HepG2 (cell line): Measurements from ENCODE around the gene RNF114. TPM values are rescaled to one million over a fixed set of nuclear protein-coding genes. Genes with fewer than 3 reads are reported as not detected.

ENCODE experiments used
- AGO1 ChIP-seq: fragments of 200-400 bp; formaldehyde crosslinking; IDR thresholded peaks from 2 replicates; pipeline ENCODE4 v1.6.1; 2017; ENCODE audit warnings: mild to moderate bottlenecking, low read depth, low read length, moderate library complexity; ENCODE audit not compliant: poor library complexity, severe bottlenecking
- AHR ChIP-seq: IDR thresholded peaks from 2 replicates; pipeline ENCODE4 v1.6.1; 2018; ENCODE audit warnings: missing genetic modification reagents, missing compliant biosample characterization
- ELF3 ChIP-seq: IDR thresholded peaks from 2 replicates; pipeline ENCODE4 v1.6.1; 2016; ENCODE audit warnings: missing genetic modification reagents, missing compliant biosample characterization
- JUNB ChIP-seq: sonication (generic); formaldehyde crosslinking; IDR thresholded peaks from 2 replicates; pipeline ENCODE4 v1.8.0; 2022; ENCODE audit warnings: missing genetic modification reagents, mild to moderate bottlenecking, borderline replicate concordance
- KMT2B ChIP-seq: IDR thresholded peaks from 2 replicates; pipeline ENCODE4 v1.6.1; 2016; ENCODE audit warnings: missing genetic modification reagents, missing compliant biosample characterization
- MIXL1 ChIP-seq: IDR thresholded peaks from 2 replicates; pipeline ENCODE4 v1.6.1; 2016
- NAIF1 ChIP-seq: sonication (generic); formaldehyde crosslinking; IDR thresholded peaks from 2 replicates; pipeline ENCODE4 v1.5.0; 2020; ENCODE audit warnings: mild to moderate bottlenecking, missing genetic modification reagents, borderline replicate concordance
- NFIC ChIP-seq: IDR thresholded peaks from 2 replicates; pipeline ENCODE4 v1.6.1; 2012; ENCODE audit warnings: mild to moderate bottlenecking, low read length, inconsistent platforms
- PHF5A ChIP-seq: IDR thresholded peaks from one replicate; pipeline ENCODE4 v1.6.1; 2018; ENCODE audit warnings: low read depth, missing genetic modification reagents; ENCODE audit not compliant: unreplicated experiment
- RCOR2 ChIP-seq: IDR thresholded peaks from 2 replicates; pipeline ENCODE4 v1.6.1; 2016; ENCODE audit warnings: missing biosample characterization, missing genetic modification reagents
- RNF2 ChIP-seq: fragments of 450-650 bp; conservative IDR thresholded peaks from 2 replicates; pipeline ENCODE4 v1.6.1; 2016; ENCODE audit warnings: low read depth
- SALL2 ChIP-seq: sonication (generic); formaldehyde crosslinking; IDR thresholded peaks from 2 replicates; pipeline ENCODE4 v1.8.1; 2023; ENCODE audit warnings: mild to moderate bottlenecking, missing genetic modification reagents, inconsistent platforms
- SNAPC2 ChIP-seq: sonication (generic); formaldehyde crosslinking; IDR thresholded peaks from 2 replicates; pipeline ENCODE4 v1.8.1; 2022; ENCODE audit warnings: mild to moderate bottlenecking, missing genetic modification reagents
- SOX13 ChIP-seq, 3 experiments: fragments of 450-650 bp in 1 of 3; sonication (generic) in 1 of 3; formaldehyde crosslinking in 1 of 3; IDR thresholded peaks in 2 of 3; conservative IDR thresholded peaks in 1 of 3; 2 replicates each; pipeline versions ENCODE4 v1.5.0 to v1.6.1; 2016 to 2020; ENCODE audit warnings: antibody characterized with exemption in 1 of 3, mild to moderate bottlenecking in 1 of 3, missing compliant biosample characterization in 1 of 3, missing genetic modification reagents in 1 of 3, moderate library complexity in 1 of 3
- TBP ChIP-seq: sonication (generic); formaldehyde crosslinking; IDR thresholded peaks from 2 replicates; pipeline ENCODE4 v1.5.0; 2020; ENCODE audit warnings: missing genetic modification reagents
- ZFP36L1 ChIP-seq: sonication (generic); formaldehyde crosslinking; IDR thresholded peaks from 2 replicates; pipeline ENCODE4 v1.8.0; 2022; ENCODE audit warnings: mild to moderate bottlenecking, missing genetic modification reagents, moderate library complexity
- ZFP36L2 ChIP-seq: sonication (generic); formaldehyde crosslinking; IDR thresholded peaks from 2 replicates; pipeline ENCODE4 v1.4.0; 2020; ENCODE audit warnings: missing genetic modification reagents
- ZNF317 ChIP-seq: sonication (generic); formaldehyde crosslinking; IDR thresholded peaks from 2 replicates; pipeline ENCODE4 v1.5.0; 2020; ENCODE audit warnings: mild to moderate bottlenecking, missing genetic modification reagents
- ZNF557 ChIP-seq: sonication (generic); formaldehyde crosslinking; IDR thresholded peaks from 2 replicates; pipeline ENCODE4 v1.4.0; 2020; ENCODE audit warnings: missing genetic modification reagents
- ZNF614 ChIP-seq: IDR thresholded peaks from 2 replicates; pipeline ENCODE4 v1.6.1; 2018; ENCODE audit warnings: missing biosample characterization, missing genetic modification reagents, inconsistent platforms, borderline replicate concordance
- ZNF747 ChIP-seq: sonication (generic); formaldehyde crosslinking; IDR thresholded peaks from 2 replicates; pipeline ENCODE4 v1.8.1; 2023; ENCODE audit warnings: missing genetic modification reagents, mild to moderate bottlenecking, borderline replicate concordance
- polyA plus RNA-seq, 8 experiments: library from polyadenylated mRNA; depleted of rRNA in 3 of 8; stranded (reverse) in 7 of 8; unstranded in 1 of 8; fragments of >200 nt; fragmentation: Illumina TruSeq in 4 of 8; extraction: Trizol in 4 of 8; gene quantifications; 2 replicates each; pipeline versions ENCODE4 v1.2.1 to v1.2.3, GENCODE V29; 2011 to 2016; ENCODE audit warnings: low read depth in 4 of 8, missing spikeins in 1 of 8, mixed read lengths in 1 of 8; ENCODE audit not compliant: insufficient read depth in 1 of 8
- total RNA-seq, 5 experiments: library from RNA; depleted of rRNA; stranded (reverse); fragments of >200 nt; fragmentation: Illumina TruSeq; extraction: Trizol; gene quantifications; 2 replicates each; pipeline ENCODE4 v1.2.3, GENCODE V29; 2016; ENCODE audit warnings: low read depth in 1 of 5
- TF ChIP-seq, protein P1 (sequence below): sonication (generic); formaldehyde crosslinking; IDR thresholded peaks from 2 replicates; pipeline ENCODE4 v1.5.0; 2020; ENCODE audit warnings: missing genetic modification reagents
- TF ChIP-seq, protein P2 (sequence below): sonication (generic); formaldehyde crosslinking; IDR thresholded peaks from 2 replicates; pipeline ENCODE4 v1.4.0; 2020; ENCODE audit warnings: missing genetic modification reagents
- TF ChIP-seq, protein P3 (sequence below): sonication (generic); formaldehyde crosslinking; IDR thresholded peaks from 2 replicates; pipeline ENCODE4 v1.5.1; 2020; ENCODE audit warnings: missing genetic modification reagents, mild to moderate bottlenecking, borderline replicate concordance

Gene RNF114
- total and polyA plus RNA-seq, 2 of the 13 experiments (the other 11 are each of a cell fraction or from before 2014, with no cell fraction given), result 119 to 126 TPM

DNA sequence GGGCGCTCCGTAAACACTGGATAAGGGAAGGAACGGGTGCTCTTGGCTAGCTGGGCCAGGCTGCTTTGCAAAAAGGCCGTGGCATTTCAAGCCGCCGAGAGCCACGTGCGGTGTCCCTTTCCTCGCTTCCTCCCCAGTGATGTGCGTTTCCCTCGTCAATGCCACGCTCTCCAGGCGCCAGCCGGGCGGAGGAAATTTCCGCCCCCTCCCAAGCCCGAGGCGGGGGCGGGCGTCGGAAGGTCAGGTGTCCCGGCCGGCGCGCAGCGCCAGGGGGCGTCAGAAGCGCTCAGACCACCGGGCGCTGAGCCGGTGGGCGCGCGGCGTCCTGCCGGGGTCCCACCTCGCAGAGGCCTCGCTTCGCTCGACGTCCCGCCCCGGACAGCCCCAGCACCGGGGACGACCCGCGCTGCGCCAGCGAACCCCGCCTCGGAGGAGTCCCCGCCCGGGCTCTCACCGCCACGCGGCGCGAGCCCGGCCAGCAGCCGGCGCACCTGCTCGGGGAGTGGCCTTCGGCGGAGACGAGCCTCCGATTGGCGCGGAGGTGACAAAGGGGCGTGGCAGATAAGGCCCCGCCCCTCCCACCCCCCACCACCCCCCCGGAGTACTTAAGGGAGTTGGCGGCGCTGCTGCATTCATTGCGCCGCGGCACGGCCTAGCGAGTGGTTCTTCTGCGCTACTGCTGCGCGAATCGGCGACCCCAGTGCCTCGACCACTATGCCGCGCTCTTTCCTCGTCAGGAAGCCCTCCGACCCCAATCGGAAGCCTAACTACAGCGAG is 46.3 kb downstream of the RNF114 start, which contains the start of gene SNAI1 (continued):
- TF ChIP-seq, protein P1, sequence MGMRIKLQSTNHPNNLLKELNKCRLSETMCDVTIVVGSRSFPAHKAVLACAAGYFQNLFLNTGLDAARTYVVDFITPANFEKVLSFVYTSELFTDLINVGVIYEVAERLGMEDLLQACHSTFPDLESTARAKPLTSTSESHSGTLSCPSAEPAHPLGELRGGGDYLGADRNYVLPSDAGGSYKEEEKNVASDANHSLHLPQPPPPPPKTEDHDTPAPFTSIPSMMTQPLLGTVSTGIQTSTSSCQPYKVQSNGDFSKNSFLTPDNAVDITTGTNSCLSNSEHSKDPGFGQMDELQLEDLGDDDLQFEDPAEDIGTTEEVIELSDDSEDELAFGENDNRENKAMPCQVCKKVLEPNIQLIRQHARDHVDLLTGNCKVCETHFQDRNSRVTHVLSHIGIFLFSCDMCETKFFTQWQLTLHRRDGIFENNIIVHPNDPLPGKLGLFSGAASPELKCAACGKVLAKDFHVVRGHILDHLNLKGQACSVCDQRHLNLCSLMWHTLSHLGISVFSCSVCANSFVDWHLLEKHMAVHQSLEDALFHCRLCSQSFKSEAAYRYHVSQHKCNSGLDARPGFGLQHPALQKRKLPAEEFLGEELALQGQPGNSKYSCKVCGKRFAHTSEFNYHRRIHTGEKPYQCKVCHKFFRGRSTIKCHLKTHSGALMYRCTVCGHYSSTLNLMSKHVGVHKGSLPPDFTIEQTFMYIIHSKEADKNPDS (CRISPR knock-in tag), result peak; percentile 9; the same call in 1 of the 2 replicates
- peak; percentile 100 for TF ChIP-seq RNF2
- no peak; the same call in 1 of the 2 replicates for TF ChIP-seq ZNF747 (CRISPR knock-in tag)
- TF ChIP-seq ELF3 (CRISPR knock-in tag), result peak; percentile 84
- peak; percentile 92 for TF ChIP-seq AHR
- peak; percentile 99 for TF ChIP-seq ZNF557 (CRISPR knock-in tag)
- TF ChIP-seq SOX13 (IDR thresholded peaks at IDR 0.05), result peak; percentile 45; the same call in 1 of the 2 replicates
- peak in 1 of 2 experiments; percentile 43; a peak in 1 of 4 replicates for TF ChIP-seq SOX13 (CRISPR knock-in tag; conservative IDR thresholded peaks at IDR 0.05 in 1 of 2, IDR thresholded peaks at IDR 0.05 in 1 of 2)
- no peak; the same call in 1 of the 2 replicates for TF ChIP-seq ZFP36L2
- TF ChIP-seq, protein P2, sequence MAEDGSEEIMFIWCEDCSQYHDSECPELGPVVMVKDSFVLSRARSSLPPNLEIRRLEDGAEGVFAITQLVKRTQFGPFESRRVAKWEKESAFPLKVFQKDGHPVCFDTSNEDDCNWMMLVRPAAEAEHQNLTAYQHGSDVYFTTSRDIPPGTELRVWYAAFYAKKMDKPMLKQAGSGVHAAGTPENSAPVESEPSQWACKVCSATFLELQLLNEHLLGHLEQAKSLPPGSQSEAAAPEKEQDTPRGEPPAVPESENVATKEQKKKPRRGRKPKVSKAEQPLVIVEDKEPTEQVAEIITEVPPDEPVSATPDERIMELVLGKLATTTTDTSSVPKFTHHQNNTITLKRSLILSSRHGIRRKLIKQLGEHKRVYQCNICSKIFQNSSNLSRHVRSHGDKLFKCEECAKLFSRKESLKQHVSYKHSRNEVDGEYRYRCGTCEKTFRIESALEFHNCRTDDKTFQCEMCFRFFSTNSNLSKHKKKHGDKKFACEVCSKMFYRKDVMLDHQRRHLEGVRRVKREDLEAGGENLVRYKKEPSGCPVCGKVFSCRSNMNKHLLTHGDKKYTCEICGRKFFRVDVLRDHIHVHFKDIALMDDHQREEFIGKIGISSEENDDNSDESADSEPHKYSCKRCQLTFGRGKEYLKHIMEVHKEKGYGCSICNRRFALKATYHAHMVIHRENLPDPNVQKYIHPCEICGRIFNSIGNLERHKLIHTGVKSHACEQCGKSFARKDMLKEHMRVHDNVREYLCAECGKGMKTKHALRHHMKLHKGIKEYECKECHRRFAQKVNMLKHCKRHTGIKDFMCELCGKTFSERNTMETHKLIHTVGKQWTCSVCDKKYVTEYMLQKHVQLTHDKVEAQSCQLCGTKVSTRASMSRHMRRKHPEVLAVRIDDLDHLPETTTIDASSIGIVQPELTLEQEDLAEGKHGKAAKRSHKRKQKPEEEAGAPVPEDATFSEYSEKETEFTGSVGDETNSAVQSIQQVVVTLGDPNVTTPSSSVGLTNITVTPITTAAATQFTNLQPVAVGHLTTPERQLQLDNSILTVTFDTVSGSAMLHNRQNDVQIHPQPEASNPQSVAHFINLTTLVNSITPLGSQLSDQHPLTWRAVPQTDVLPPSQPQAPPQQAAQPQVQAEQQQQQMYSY (CRISPR knock-in tag), result peak; percentile 94
- peak; percentile 65; the same call in 1 of the 2 replicates for TF ChIP-seq JUNB (CRISPR knock-in tag)
- TF ChIP-seq ZFP36L1, result peak; percentile 91
- no peak for TF ChIP-seq NFIC
- TF ChIP-seq ZNF614 (CRISPR knock-in tag), result peak; percentile 34; the same call in 1 of the 2 replicates
- no peak for TF ChIP-seq AGO1
- no peak for TF ChIP-seq PHF5A (CRISPR knock-in tag)
- peak; percentile 95; the same call in 1 of the 2 replicates for TF ChIP-seq TBP
- TF ChIP-seq, protein P3, sequence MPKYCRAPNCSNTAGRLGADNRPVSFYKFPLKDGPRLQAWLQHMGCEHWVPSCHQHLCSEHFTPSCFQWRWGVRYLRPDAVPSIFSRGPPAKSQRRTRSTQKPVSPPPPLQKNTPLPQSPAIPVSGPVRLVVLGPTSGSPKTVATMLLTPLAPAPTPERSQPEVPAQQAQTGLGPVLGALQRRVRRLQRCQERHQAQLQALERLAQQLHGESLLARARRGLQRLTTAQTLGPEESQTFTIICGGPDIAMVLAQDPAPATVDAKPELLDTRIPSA (CRISPR knock-in tag), result no peak; the same call in 1 of the 2 replicates
- TF ChIP-seq RCOR2 (CRISPR knock-in tag), result peak; percentile 38; the same call in 1 of the 2 replicates
- TF ChIP-seq NAIF1 (CRISPR knock-in tag), result peak; percentile 89
- no peak; the same call in 1 of the 2 replicates for TF ChIP-seq SNAPC2 (CRISPR knock-in tag)
- TF ChIP-seq KMT2B, result peak; percentile 83
- TF ChIP-seq MIXL1, result peak; percentile 52; the same call in 1 of the 2 replicates
- peak; percentile 37; the same call in 1 of the 2 replicates for TF ChIP-seq ZNF317 (CRISPR knock-in tag)
- TF ChIP-seq SALL2, result peak; percentile 97
